ENCODE results near the gene PPP1R37.

Gene PPP1R37

GRCh38 chr19:45096700-45097099 lies 3.7 kb downstream of the PPP1R37 start:
- no peaks in the 10 kb centered on the region for H3K27me3 ChIP-seq (ENCODE audit: control insufficient read depth, insufficient read depth, low read length)
- H3K9me3 ChIP-seq (ENCODE audit: control insufficient read depth, insufficient read depth, low read length) = no peaks in the 10 kb centered on the region
- H3K4me1 ChIP-seq (ENCODE audit: control insufficient read depth, insufficient read depth, low read length) = 0 out of 2 replicates have a peak, but pooled peaks cover 1% of the 10 kb centered on the region
- DNase-seq (ENCODE audit: low read depth, low spot score) = no peak
- no peak overlapping the region for H3K27ac ChIP-seq (ENCODE audit: low read length)
- no CpG with 5 or more reads among the region's 7 CpGs for WGBS (ENCODE audit: insufficient coverage, insufficient read length)
- no peak overlapping the region for H3K4me3 ChIP-seq (ENCODE audit: low read length)
- H3K36me3 ChIP-seq (ENCODE audit: control insufficient read depth, insufficient read depth, low read length) = no peaks in the 10 kb centered on the region

GRCh38 chr19:45097450-45097775 lies 4.4 kb downstream of the PPP1R37 start:
- no peak for DNase-seq (ENCODE audit: low read depth, low spot score)
- Histone ChIP-seq H3K36me3 (ENCODE audit: control insufficient read depth, insufficient read depth, low read length) (no peaks in the 10 kb centered on the region), H3K4me3 (ENCODE audit: low read length) (no peak overlapping the region), H3K4me1 (ENCODE audit: control insufficient read depth, insufficient read depth, low read length) (0 out of 2 replicates have a peak, but pooled peaks cover 1% of the 10 kb centered on the region), H3K27me3 (ENCODE audit: control insufficient read depth, insufficient read depth, low read length) (no peaks in the 10 kb centered on the region), H3K27ac (ENCODE audit: low read length) (no peak overlapping the region), H3K9me3 (ENCODE audit: control insufficient read depth, insufficient read depth, low read length) (no peaks in the 10 kb centered on the region)
- no CpG with 5 or more reads among the region's 7 CpGs for WGBS (ENCODE audit: insufficient coverage, insufficient read length)

- no peak overlapping the region for H3K27ac ChIP-seq (ENCODE audit: low read length)
- H3K27me3 ChIP-seq (ENCODE audit: control insufficient read depth, insufficient read depth, low read length) = no peaks in the 10 kb centered on the region
- no CpG with 5 or more reads among the region's 16 CpGs for WGBS (ENCODE audit: insufficient coverage, insufficient read length)
- H3K9me3 ChIP-seq (ENCODE audit: control insufficient read depth, insufficient read depth, low read length) = no peaks in the 10 kb centered on the region
- no peaks in the 10 kb centered on the region for H3K36me3 ChIP-seq (ENCODE audit: control insufficient read depth, insufficient read depth, low read length)
- peaks cover 2% of the 10 kb centered on the region for H3K4me1 ChIP-seq (ENCODE audit: control insufficient read depth, insufficient read depth, low read length)
- H3K4me3 ChIP-seq (ENCODE audit: low read length) = no peak overlapping the region
- no peak for DNase-seq (ENCODE audit: low read depth, low spot score)
Measured at GRCh38 chr19:45097776-45098520, 5.0 kb downstream of the PPP1R37 start.

GRCh38 chr19:45098521-45099466 lies 5.8 kb downstream of the PPP1R37 start:
- Histone ChIP-seq H3K27me3 (ENCODE audit: control insufficient read depth, insufficient read depth, low read length) (no peaks in the 10 kb centered on the region), H3K9me3 (ENCODE audit: control insufficient read depth, insufficient read depth, low read length) (no peaks in the 10 kb centered on the region), H3K27ac (ENCODE audit: low read length) (no peak overlapping the region), H3K36me3 (ENCODE audit: control insufficient read depth, insufficient read depth, low read length) (no peaks in the 10 kb centered on the region), H3K4me1 (ENCODE audit: control insufficient read depth, insufficient read depth, low read length) (peaks cover 6% of the 10 kb centered on the region), H3K4me3 (ENCODE audit: low read length) (no peak overlapping the region)
- no peak for DNase-seq (ENCODE audit: low read depth, low spot score)
- WGBS (ENCODE audit: insufficient coverage, insufficient read length) = no CpG with 5 or more reads among the region's 15 CpGs

GRCh38 chr19:45099467-45100191 lies 6.7 kb downstream of the PPP1R37 start:
- no peak overlapping the region for H3K27ac ChIP-seq (ENCODE audit: low read length)
- no CpG with 5 or more reads among the region's 25 CpGs for WGBS (ENCODE audit: insufficient coverage, insufficient read length)
- no peak for DNase-seq (ENCODE audit: low read depth, low spot score)
- no peaks in the 10 kb centered on the region for H3K27me3 ChIP-seq (ENCODE audit: control insufficient read depth, insufficient read depth, low read length)
- no peaks in the 10 kb centered on the region for H3K9me3 ChIP-seq (ENCODE audit: control insufficient read depth, insufficient read depth, low read length)
- peaks cover 6% of the 10 kb centered on the region for H3K4me1 ChIP-seq (ENCODE audit: control insufficient read depth, insufficient read depth, low read length)
- no peak overlapping the region for H3K4me3 ChIP-seq (ENCODE audit: low read length)
- H3K36me3 ChIP-seq (ENCODE audit: control insufficient read depth, insufficient read depth, low read length) = no peaks in the 10 kb centered on the region

- no peaks in the 10 kb centered on the region for H3K27me3 ChIP-seq (ENCODE audit: control insufficient read depth, insufficient read depth, low read length)
- H3K9me3 ChIP-seq (ENCODE audit: control insufficient read depth, insufficient read depth, low read length) = no peaks in the 10 kb centered on the region
- peaks cover 6% of the 10 kb centered on the region for H3K4me1 ChIP-seq (ENCODE audit: control insufficient read depth, insufficient read depth, low read length)
- DNase-seq (ENCODE audit: low read depth, low spot score) = no peak
- no peaks in the 10 kb centered on the region for H3K36me3 ChIP-seq (ENCODE audit: control insufficient read depth, insufficient read depth, low read length)
- no peak overlapping the region for H3K27ac ChIP-seq (ENCODE audit: low read length)
- WGBS (ENCODE audit: insufficient coverage, insufficient read length) = no CpG with 5 or more reads among the region's 3 CpGs
- no peak overlapping the region for H3K4me3 ChIP-seq (ENCODE audit: low read length)
Measured at GRCh38 chr19:45100201-45100600, 7.2 kb downstream of the PPP1R37 start.

GRCh38 chr19:45100846-45101252 lies 7.9 kb downstream of the PPP1R37 start:
- Histone ChIP-seq H3K27me3 (ENCODE audit: control insufficient read depth, insufficient read depth, low read length) (no peaks in the 10 kb centered on the region), H3K4me1 (ENCODE audit: control insufficient read depth, insufficient read depth, low read length) (peaks cover 6% of the 10 kb centered on the region), H3K9me3 (ENCODE audit: control insufficient read depth, insufficient read depth, low read length) (no peaks in the 10 kb centered on the region), H3K27ac (ENCODE audit: low read length) (no peak overlapping the region), H3K36me3 (ENCODE audit: control insufficient read depth, insufficient read depth, low read length) (no peaks in the 10 kb centered on the region), H3K4me3 (ENCODE audit: low read length) (no peak overlapping the region)
- DNase-seq (ENCODE audit: low read depth, low spot score) = no peak
- no CpG with 5 or more reads among the region's 8 CpGs for WGBS (ENCODE audit: insufficient coverage, insufficient read length)

GRCh38 chr19:45101806-45102205 lies 8.8 kb downstream of the PPP1R37 start:
- H3K36me3 ChIP-seq (ENCODE audit: control insufficient read depth, insufficient read depth, low read length) = no peaks in the 10 kb centered on the region
- H3K9me3 ChIP-seq (ENCODE audit: control insufficient read depth, insufficient read depth, low read length) = no peaks in the 10 kb centered on the region
- H3K27me3 ChIP-seq (ENCODE audit: control insufficient read depth, insufficient read depth, low read length) = no peaks in the 10 kb centered on the region
- WGBS (ENCODE audit: insufficient coverage, insufficient read length) = no CpG with 5 or more reads among the region's 8 CpGs
- no peak for DNase-seq (ENCODE audit: low read depth, low spot score)
- peaks cover 6% of the 10 kb centered on the region for H3K4me1 ChIP-seq (ENCODE audit: control insufficient read depth, insufficient read depth, low read length)
- no peak overlapping the region for H3K4me3 ChIP-seq (ENCODE audit: low read length)
- no peak overlapping the region for H3K27ac ChIP-seq (ENCODE audit: low read length)

- Histone ChIP-seq H3K4me3 (ENCODE audit: low read length) (no peak overlapping the region), H3K27me3 (ENCODE audit: control insufficient read depth, insufficient read depth, low read length) (no peaks in the 10 kb centered on the region), H3K36me3 (ENCODE audit: control insufficient read depth, insufficient read depth, low read length) (no peaks in the 10 kb centered on the region), H3K27ac (ENCODE audit: low read length) (no peak overlapping the region), H3K9me3 (ENCODE audit: control insufficient read depth, insufficient read depth, low read length) (no peaks in the 10 kb centered on the region), H3K4me1 (ENCODE audit: control insufficient read depth, insufficient read depth, low read length) (peaks cover 6% of the 10 kb centered on the region)
- no CpG with 5 or more reads among the region's 7 CpGs for WGBS (ENCODE audit: insufficient coverage, insufficient read length)
- no peak for DNase-seq (ENCODE audit: low read depth, low spot score)
Measured at GRCh38 chr19:45102481-45102880, 9.5 kb downstream of the PPP1R37 start.

GRCh38 chr19:45103156-45103507 lies 10.2 kb downstream of the PPP1R37 start:
- no peak for DNase-seq (ENCODE audit: low read depth, low spot score)
- no peaks in the 10 kb centered on the region for H3K27me3 ChIP-seq (ENCODE audit: control insufficient read depth, insufficient read depth, low read length)
- H3K4me1 ChIP-seq (ENCODE audit: control insufficient read depth, insufficient read depth, low read length) = peaks cover 6% of the 10 kb centered on the region
- H3K36me3 ChIP-seq (ENCODE audit: control insufficient read depth, insufficient read depth, low read length) = no peaks in the 10 kb centered on the region
- no peaks in the 10 kb centered on the region for H3K9me3 ChIP-seq (ENCODE audit: control insufficient read depth, insufficient read depth, low read length)
- no CpG with 5 or more reads among the region's 15 CpGs for WGBS (ENCODE audit: insufficient coverage, insufficient read length)
- H3K27ac ChIP-seq (ENCODE audit: low read length) = no peak overlapping the region
- no peak overlapping the region for H3K4me3 ChIP-seq (ENCODE audit: low read length)

Measured in iPS DF 6.9 (cell line).